Sigmoid colon (tissue), 7 donors: ENCODE results near the gene RPL19. TPM values are rescaled to one million over a fixed set of nuclear protein-coding genes. Genes with fewer than 3 reads are reported as not detected.
"Not testable (repeated sequence)": the region's sequence is repeated elsewhere in the genome, so short reads cannot be mapped to it uniquely, and the experiment has no call there.

Experiments used
- DNase-seq: peaks from one replicate; pipeline ENCODE4 v3.0.0-alpha.2; 2019
- H3K27ac ChIP-seq, 4 donors: fragments of 200-600 bp; sonication (generic); one replicate each; pipeline ENCODE4 v1.5.1; 2016 to 2019; ENCODE audit warnings: mild to moderate bottlenecking in 1 of 4
- H3K27me3 ChIP-seq, 3 donors: fragments of 200-600 bp; sonication (generic); one replicate each; pipeline ENCODE4 v1.5.1; 2019; ENCODE audit warnings: mild to moderate bottlenecking in 1 of 3
- H3K36me3 ChIP-seq, 4 donors: fragments of 200-600 bp; sonication (generic); one replicate each; pipeline ENCODE4 v1.5.1; 2016 to 2019
- H3K4me1 ChIP-seq, 4 donors: fragments of 200-600 bp; sonication (generic); one replicate each; pipeline ENCODE4 v1.5.1; 2017 to 2019
- H3K4me3 ChIP-seq, 4 donors: fragments of 200-600 bp; sonication (generic); one replicate each; pipeline ENCODE4 v1.5.1; 2017 to 2019; ENCODE audit warnings: mild to moderate bottlenecking in 2 of 4, moderate library complexity in 1 of 4
- H3K9me3 ChIP-seq, 4 donors: fragments of 200-600 bp in 3 of 4; sonication (generic) in 3 of 4; one replicate each; pipeline versions ENCODE4 v1.5.1 to v1.6.1; 2013 to 2019
- EP300 ChIP-seq, 4 donors: sonication (generic); formaldehyde crosslinking; IDR thresholded peaks; one replicate each; pipeline ENCODE4 v1.6.1; 2017; ENCODE audit warnings: antibody characterized with exemption in 4 of 4
- POLR2A ChIP-seq, 2 donors: fragments of 450-650 bp; IDR thresholded peaks; one replicate each; pipeline ENCODE4 v1.6.1; 2016; ENCODE audit warnings: antibody characterized with exemption in 2 of 2, mild to moderate bottlenecking in 2 of 2, moderate library complexity in 2 of 2
- POLR2AphosphoS5 ChIP-seq, 4 donors: sonication (generic); formaldehyde crosslinking; IDR thresholded peaks; one replicate each; pipeline ENCODE4 v1.6.1; 2017; ENCODE audit warnings: antibody characterized with exemption in 4 of 4
- WGBS, 2 donors: extraction: QIAGEN DNeasy Blood & Tissue Kit; methylation state at CpG; one replicate each; pipeline ENCODE4 v1.1.7; 2013; 5-methylcytosine and 5-hydroxymethylcytosine counted together
- intact Hi-C: fragments of 100-400 bp; cut with DNase I; formaldehyde crosslinking; loops from one replicate; pipeline ENCODE4 v1.15.1; 2023
- polyA plus RNA-seq, 3 donors: library from polyadenylated mRNA; stranded (reverse); fragments of 200-250 nt; gene quantifications; one replicate each; pipeline ENCODE4 v1.2.3, GENCODE V29; 2013
- total RNA-seq, 4 donors: library from RNA; depleted of rRNA; stranded (reverse); fragments of >200 nt; gene quantifications; one replicate each; pipeline ENCODE4 v1.1.0, GENCODE V29; 2016
- TF ChIP-seq, protein P1 (sequence below), 4 experiments: fragments of 450-650 bp in 3 of 4; fragments of 200-600 bp in 1 of 4; IDR thresholded peaks; one replicate each; pipeline ENCODE4 v1.5.1; 2016 to 2019; ENCODE audit warnings: antibody characterized with exemption in 4 of 4, mild to moderate bottlenecking in 3 of 4, moderate library complexity in 2 of 4
- donor health status: healthy with polysubstance abuse.
- donor health status: Bipolar disorder and iron deficiency.
- donor health status: healthy.

The RPL19 gene
- total and polyA plus RNA-seq, 7 donors, result 2,689 to 4,685 (median 3,919) TPM

DNA sequence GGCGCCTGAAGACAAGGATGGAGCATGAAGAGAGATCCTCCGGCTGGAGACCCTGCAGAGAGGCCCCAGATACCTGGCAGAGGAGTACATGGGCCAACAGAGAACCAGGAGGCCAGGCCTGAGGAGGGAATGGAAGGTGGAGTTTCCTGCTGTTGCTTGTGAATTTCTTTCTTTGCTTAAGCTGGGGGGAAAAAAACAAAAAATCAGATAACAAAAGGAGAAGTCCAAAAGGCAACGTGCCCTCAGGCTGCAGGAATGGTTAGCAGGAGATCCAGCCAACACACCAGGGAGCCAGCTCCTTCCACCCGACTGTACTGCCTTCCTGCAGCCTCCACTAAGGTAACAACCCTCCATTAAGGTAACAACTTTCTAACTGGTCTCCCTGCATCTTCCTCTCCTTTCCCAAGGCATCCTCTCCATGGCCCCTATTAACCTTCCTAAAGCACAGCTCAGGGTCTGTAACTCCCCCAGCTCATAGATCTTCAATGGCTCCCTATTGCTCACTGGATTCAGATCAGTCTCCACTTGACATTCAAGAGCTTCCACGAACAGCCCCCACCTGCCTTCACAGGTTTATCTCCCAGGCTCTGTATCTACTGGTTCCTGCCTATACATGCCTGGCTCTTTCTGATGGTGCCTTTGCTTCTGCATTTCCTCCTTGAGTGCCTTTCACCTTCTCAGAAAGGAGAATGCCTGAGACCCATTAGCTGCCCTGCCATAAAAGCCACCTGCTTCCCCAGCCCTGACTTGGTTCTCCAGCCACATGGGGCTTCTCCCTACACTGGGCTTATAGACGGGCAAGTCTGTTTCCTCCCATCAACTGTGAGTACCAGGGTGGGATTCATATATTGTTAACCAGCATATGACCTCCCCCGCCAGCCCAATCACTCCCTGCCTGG, 33.4 kb upstream of the RPL19 start:
- Histone ChIP-seq H3K4me1 (peaks cover 0 to 25% (median 16%) of the 10 kb centered on the region in 4 donors), H3K4me3 (no peak overlapping the region), H3K27ac (no peak overlapping the region), H3K9me3 (no peaks in the 10 kb centered on the region), H3K36me3 (no peaks in the 10 kb centered on the region), H3K27me3 (no peaks in the 10 kb centered on the region)
- TF ChIP-seq POLR2AphosphoS5 (IDR thresholded peaks at IDR 0.05) (no peak), POLR2A (IDR thresholded peaks at IDR 0.05) (no peak), EP300 (IDR thresholded peaks at IDR 0.05) (no peak)
- TF ChIP-seq, protein P1, sequence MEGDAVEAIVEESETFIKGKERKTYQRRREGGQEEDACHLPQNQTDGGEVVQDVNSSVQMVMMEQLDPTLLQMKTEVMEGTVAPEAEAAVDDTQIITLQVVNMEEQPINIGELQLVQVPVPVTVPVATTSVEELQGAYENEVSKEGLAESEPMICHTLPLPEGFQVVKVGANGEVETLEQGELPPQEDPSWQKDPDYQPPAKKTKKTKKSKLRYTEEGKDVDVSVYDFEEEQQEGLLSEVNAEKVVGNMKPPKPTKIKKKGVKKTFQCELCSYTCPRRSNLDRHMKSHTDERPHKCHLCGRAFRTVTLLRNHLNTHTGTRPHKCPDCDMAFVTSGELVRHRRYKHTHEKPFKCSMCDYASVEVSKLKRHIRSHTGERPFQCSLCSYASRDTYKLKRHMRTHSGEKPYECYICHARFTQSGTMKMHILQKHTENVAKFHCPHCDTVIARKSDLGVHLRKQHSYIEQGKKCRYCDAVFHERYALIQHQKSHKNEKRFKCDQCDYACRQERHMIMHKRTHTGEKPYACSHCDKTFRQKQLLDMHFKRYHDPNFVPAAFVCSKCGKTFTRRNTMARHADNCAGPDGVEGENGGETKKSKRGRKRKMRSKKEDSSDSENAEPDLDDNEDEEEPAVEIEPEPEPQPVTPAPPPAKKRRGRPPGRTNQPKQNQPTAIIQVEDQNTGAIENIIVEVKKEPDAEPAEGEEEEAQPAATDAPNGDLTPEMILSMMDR (IDR thresholded peaks at IDR 0.05), result no peak
- no peak for DNase-seq
- WGBS, 2 donors, result 57 to 58% methylated on average over 7 of the region's 7 CpGs
- intact Hi-C loops, result loop anchor here (5.0 kb wide), 1 partner anchor 66 kb away; no protein-coding TSS in a partner anchor

GRCh38 chr17:39167476-39167875, 32.6 kb upstream of the RPL19 start:
- intact Hi-C loops, result loop anchor here (5.0 kb wide), 1 partner anchor 65 kb away; no protein-coding TSS in a partner anchor
- H3K27me3 ChIP-seq, result no peaks in the 10 kb centered on the region

DNA sequence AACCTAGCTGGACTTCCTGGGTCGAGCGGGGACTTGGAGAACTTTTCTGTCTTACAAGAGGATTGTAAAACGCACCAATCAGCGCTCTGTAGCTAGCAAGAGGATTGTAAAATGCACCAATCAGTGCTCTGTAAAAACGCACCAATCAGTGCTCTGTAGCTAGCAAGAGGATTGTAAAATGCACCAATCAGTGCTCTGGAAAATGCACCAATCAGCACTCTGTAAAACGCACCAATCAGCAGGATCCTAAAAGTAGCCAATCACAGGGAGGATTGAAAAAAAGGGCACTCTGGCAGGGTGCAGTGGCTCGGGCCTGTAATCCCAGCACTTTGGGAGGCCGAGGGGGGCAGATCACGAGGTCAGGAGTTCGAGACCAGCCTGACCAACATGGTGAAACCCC, 31.6 kb upstream of the RPL19 start:
- H3K9me3 ChIP-seq, H3K27ac ChIP-seq, DNase-seq, H3K36me3 ChIP-seq, H3K27me3 ChIP-seq, H3K4me3 ChIP-seq: not testable (repeated sequence)
- peaks cover 0 to 25% (median 16%) of the 10 kb centered on the region in 4 donors for H3K4me1 ChIP-seq
- 93 to 95% methylated on average over 10 of the region's 10 CpGs for WGBS, 2 donors
- intact Hi-C loops, result loop anchor here (5.0 kb wide), 1 partner anchor 64 kb away; no protein-coding TSS in a partner anchor

More at GRCh38 chr17:39167476-39167875, 32.6 kb upstream of the RPL19 start:
- no peak for TF ChIP-seq EP300 (IDR thresholded peaks at IDR 0.05)
- TF ChIP-seq POLR2AphosphoS5 (IDR thresholded peaks at IDR 0.05), result no peak
- TF ChIP-seq POLR2A (IDR thresholded peaks at IDR 0.05), result no peak
- TF ChIP-seq, protein P1 (IDR thresholded peaks at IDR 0.05), result no peak
- no peak for DNase-seq
- 23 to 54% methylated on average over 2 of the region's 2 CpGs for WGBS, 2 donors
- Histone ChIP-seq H3K36me3 (no peaks in the 10 kb centered on the region), H3K4me1 (peaks cover 0 to 25% (median 16%) of the 10 kb centered on the region in 4 donors), H3K4me3 (no peak overlapping the region), H3K9me3 (no peaks in the 10 kb centered on the region), H3K27ac (no peak overlapping the region)

- 76 to 77% methylated on average over 14 of the region's 14 CpGs for WGBS, 2 donors
- Histone ChIP-seq H3K4me3 (no peak overlapping the region), H3K27me3 (no peaks in the 10 kb centered on the region), H3K36me3 (no peaks in the 10 kb centered on the region), H3K27ac (no peak overlapping the region), H3K4me1 (peaks cover 0 to 21% (median 12%) of the 10 kb centered on the region in 4 donors), H3K9me3 (no peaks in the 10 kb centered on the region)
- DNase-seq, result no peak
- intact Hi-C loops, result loop anchor here (5.0 kb wide), 1 partner anchor 63 kb away; no protein-coding TSS in a partner anchor
- TF ChIP-seq POLR2A (IDR thresholded peaks at IDR 0.05) (no peak), EP300 (IDR thresholded peaks at IDR 0.05) (no peak), POLR2AphosphoS5 (IDR thresholded peaks at IDR 0.05) (no peak)
- TF ChIP-seq, protein P1 (IDR thresholded peaks at IDR 0.05), result no peak
Measured at GRCh38 chr17:39169101-39169500, 31.0 kb upstream of the RPL19 start.

GRCh38 chr17:39169518-39169917, 30.6 kb upstream of the RPL19 start:
- intact Hi-C loops, result loop anchor here (5.0 kb wide), 1 partner anchor 63 kb away; no protein-coding TSS in a partner anchor
- WGBS, 2 donors, result 78 to 82% methylated on average over 3 of the region's 3 CpGs
- no peaks in the 10 kb centered on the region for H3K9me3 ChIP-seq

More at GRCh38 chr17:39169518-39169917, 30.6 kb upstream of the RPL19 start:
- TF ChIP-seq, protein P1 (IDR thresholded peaks at IDR 0.05), result no peak
- TF ChIP-seq POLR2A (IDR thresholded peaks at IDR 0.05), result no peak
- no peak for TF ChIP-seq EP300 (IDR thresholded peaks at IDR 0.05)
- no peak for TF ChIP-seq POLR2AphosphoS5 (IDR thresholded peaks at IDR 0.05)
- H3K4me1 ChIP-seq, result peaks cover 0 to 20% (median 9%) of the 10 kb centered on the region in 4 donors
- no peak overlapping the region for H3K4me3 ChIP-seq
- H3K27me3 ChIP-seq, result no peaks in the 10 kb centered on the region
- no peaks in the 10 kb centered on the region for H3K36me3 ChIP-seq
- no peak overlapping the region for H3K27ac ChIP-seq
- no peak for DNase-seq
